Naive thymus-derived CD4-positive, alpha-beta T cell (primary cell): ENCODE results near the gene CFAP65. TPM values are rescaled to one million over a fixed set of nuclear protein-coding genes. Genes with fewer than 3 reads are reported as not detected.
A peak's percentile ranks its signal among the peaks of the same experiment; 100 is the strongest.

ENCODE experiments used
- ATAC-seq: fragments of 150-1000 bp; cut with Tn5 transposase; 2 replicates; pipeline ENCODE4 v1.10.0; 2021; ENCODE audit warnings: mild to moderate bottlenecking, moderate library complexity
- CTCF ChIA-PET: fragments of 350-600 bp; sonication (Branson Sonifier 250); formaldehyde crosslinking; loops from one replicate; lab custom pipeline; 2021; ENCODE audit warnings: antibody characterized with exemption; lab: Charles Lee
- POLR2A ChIA-PET: fragments of 350-600 bp; sonication (Branson Sonifier 250); formaldehyde crosslinking; loops from one replicate; lab custom pipeline; 2021; ENCODE audit warnings: antibody characterized with exemption, inconsistent platforms; lab: Charles Lee
- DNase-seq, 9 donors: peaks; one replicate each; pipeline versions ENCODE4 v3.0.0 to v3.0.0-alpha.2; 2020 to 2022; ENCODE audit warnings: mixed read lengths in 1 of 9
- H3K27ac ChIP-seq: one replicate; pipeline ENCODE4 v1.7.0; 2013; ENCODE audit warnings: mild to moderate bottlenecking, low read depth, low read length, moderate library complexity
- H3K27me3 ChIP-seq, 2 donors: one replicate each; pipeline ENCODE4 v1.7.0; 2013; ENCODE audit warnings: low read length in 2 of 2, mild to moderate bottlenecking in 2 of 2, moderate library complexity in 2 of 2; ENCODE audit not compliant: control insufficient read depth in 2 of 2, insufficient read depth in 2 of 2
- H3K36me3 ChIP-seq, 3 experiments: 1 replicate in 2 of 3; 2 replicates in 1 of 3; pipeline ENCODE4 v1.7.0; 2013; ENCODE audit warnings: low read length in 3 of 3, mild to moderate bottlenecking in 3 of 3, moderate library complexity in 1 of 3; ENCODE audit not compliant: insufficient read depth in 3 of 3, control insufficient read depth in 2 of 3
- H3K4me1 ChIP-seq, 2 donors: one replicate each; pipeline ENCODE4 v1.7.0; 2013; ENCODE audit warnings: low read length in 2 of 2, mild to moderate bottlenecking in 2 of 2, moderate library complexity in 1 of 2; ENCODE audit not compliant: control insufficient read depth in 2 of 2, insufficient read depth in 2 of 2
- H3K4me3 ChIP-seq: 2 replicates; pipeline ENCODE4 v1.7.0; 2013; ENCODE audit warnings: mild to moderate bottlenecking, low read length
- H3K9me3 ChIP-seq, 3 experiments: 1 replicate in 2 of 3; 2 replicates in 1 of 3; pipeline ENCODE4 v1.7.0; 2013; ENCODE audit warnings: low read length in 3 of 3; ENCODE audit not compliant: control insufficient read depth in 2 of 3
- H3K27ac Mint-ChIP-seq, 9 donors: one replicate each; pipeline ENCODE4 v1.8.0; 2020 to 2022; ENCODE audit warnings: mixed read lengths in 9 of 9, mild to moderate bottlenecking in 8 of 9, moderate library complexity in 5 of 9, inconsistent platforms in 2 of 9
- H3K27me3 Mint-ChIP-seq, 5 donors: one replicate each; pipeline ENCODE4 v1.8.0; 2021 to 2022; ENCODE audit warnings: mixed read lengths in 5 of 5, mild to moderate bottlenecking in 1 of 5
- H3K36me3 Mint-ChIP-seq, 5 donors: one replicate each; pipeline ENCODE4 v1.8.0; 2020 to 2022; ENCODE audit warnings: mixed read lengths in 5 of 5, mild to moderate bottlenecking in 3 of 5, inconsistent platforms in 1 of 5
- H3K4me1 Mint-ChIP-seq, 7 donors: one replicate each; pipeline ENCODE4 v1.8.0; 2020 to 2022; ENCODE audit warnings: mixed read lengths in 7 of 7, mild to moderate bottlenecking in 3 of 7, inconsistent platforms in 1 of 7
- H3K4me3 Mint-ChIP-seq, 10 donors: one replicate each; pipeline ENCODE4 v1.8.0; 2020 to 2022; ENCODE audit warnings: mild to moderate bottlenecking in 10 of 10, mixed read lengths in 10 of 10, moderate library complexity in 6 of 10, inconsistent platforms in 2 of 10
- H3K9me3 Mint-ChIP-seq, 11 donors: one replicate each; pipeline ENCODE4 v1.8.0; 2020 to 2022; ENCODE audit warnings: mixed read lengths in 11 of 11, mild to moderate bottlenecking in 4 of 11, inconsistent platforms in 1 of 11, moderate library complexity in 1 of 11
- intact Hi-C, 2 donors: fragments of 100-400 bp; cut with micrococcal nuclease; formaldehyde crosslinking; loops; one replicate each; pipeline ENCODE4 v1.15.1; 2023
- polyA plus RNA-seq, 2 donors: library from polyadenylated mRNA; unstranded; fragments of 300-500 nt; fragmentation: Illumina TruSeq; gene quantifications; one replicate each; pipeline ENCODE4 v1.2.3, GENCODE V29; 2021
- total RNA-seq, 6 experiments: library from RNA in 5 of 6; stranded (reverse) in 5 of 6; gene quantifications; 1 replicate in 5 of 6; 2 replicates in 1 of 6; pipeline ENCODE4 v1.2.3 and lab custom pipeline; 2021 to 2026

Gene CFAP65
- total RNA-seq, result not detected
- not detected for polyA plus RNA-seq
- not detected for total RNA-seq (lab: John Stamatoyannopoulos, UW)

DNA sequence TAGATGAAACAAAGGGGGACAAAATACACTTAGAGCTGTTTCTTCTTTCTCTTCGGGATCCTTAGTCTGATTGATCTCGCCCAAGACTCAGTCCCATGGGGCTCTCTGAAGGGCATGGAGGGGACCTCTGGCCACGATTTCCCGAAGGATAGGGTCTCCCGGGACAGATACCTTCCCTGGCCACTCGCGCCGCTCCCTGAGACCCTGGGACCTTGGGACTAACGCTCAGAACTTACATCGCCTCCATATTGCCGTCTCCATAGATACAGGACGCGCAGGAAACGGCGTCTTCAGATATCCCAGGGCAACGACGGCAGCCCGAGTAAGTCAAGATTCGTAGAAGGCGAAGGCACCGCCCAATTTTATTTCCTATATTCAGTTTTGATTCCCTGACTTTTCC is at the start of gene CFAP65:
Gene CFAP65, minus strand, starts transcription at position 265 of the 400 bp plus-strand sequence. CDS start 2,468 bp downstream, outside the sequence.
- H3K9me3 Mint-ChIP-seq, result peaks cover 0 to 6% (median 0%) of the 10 kb centered on the region in 11 donors
- peaks cover 5 to 16% (median 11%) of the 10 kb centered on the region in 7 donors for H3K4me1 Mint-ChIP-seq
- Histone ChIP-seq H3K27me3 (peaks cover 0 to 12% of the 10 kb centered on the region in 2 donors), H3K4me3 (no peak within 1 kb of the TSS), H3K9me3 (peaks cover 0 to 5% (median 0%) of the 10 kb centered on the region in 3 experiments), H3K4me1 (peaks cover 0 to 7% of the 10 kb centered on the region in 2 donors), H3K27ac (no peak within 1 kb of the TSS), H3K36me3 (no peaks in the 10 kb centered on the region)
- ATAC-seq (peak; percentile 44), DNase-seq (peak in 4 of 9 donors; percentile 25 to 45 (median 30))
- ChIA-PET CTCF (interaction anchor here (1.4 to 1.7 kb wide), 2 partner anchors 11 to 17 kb away, joined by 3 to 6 read pairs; no protein-coding TSS in a partner anchor), POLR2A (no interaction called here)
- intact Hi-C loops, result no loop called here
- peak within 1 kb of the TSS in 9 of 10 donors; percentile 28 to 83 (median 70) for H3K4me3 Mint-ChIP-seq
- peaks cover 54 to 78% (median 72%) of the 10 kb centered on the region in 5 donors for H3K27me3 Mint-ChIP-seq
- H3K36me3 Mint-ChIP-seq, result no peaks in the 10 kb centered on the region
- no peak within 1 kb of the TSS for H3K27ac Mint-ChIP-seq

- H3K27me3 ChIP-seq, result no peaks in the 10 kb centered on the region
- H3K4me3 ChIP-seq, result no peak overlapping the region
- H3K36me3 Mint-ChIP-seq, result peaks cover 0 to 35% (median 12%) of the 10 kb centered on the region in 5 donors
- peaks cover 0 to 13% (median 5%) of the 10 kb centered on the region in 3 experiments for H3K36me3 ChIP-seq
- POLR2A ChIA-PET, result interaction anchor here (0.6 kb wide), 1 partner anchor 60 kb away, joined by 4 read pairs; no protein-coding TSS in a partner anchor
- no peaks in the 10 kb centered on the region for H3K4me1 ChIP-seq
- CTCF ChIA-PET, result interaction anchor here (0.6 kb wide), 1 partner anchor 607 kb away, joined by 3 read pairs; no protein-coding TSS in a partner anchor
- no peak overlapping the region for H3K4me3 Mint-ChIP-seq
- peaks cover under 1 to 16% (median 4%) of the 10 kb centered on the region in 7 donors for H3K4me1 Mint-ChIP-seq
- no peaks in the 10 kb centered on the region for H3K9me3 ChIP-seq
- no peaks in the 10 kb centered on the region for H3K27me3 Mint-ChIP-seq
- ATAC-seq, result no peak
- no peak for DNase-seq
- H3K9me3 Mint-ChIP-seq, result no peaks in the 10 kb centered on the region
- H3K27ac ChIP-seq, result no peak overlapping the region
- no peak overlapping the region for H3K27ac Mint-ChIP-seq
- intact Hi-C loops, result no loop called here
These were observed 49.4 kb upstream of the CFAP65 start for GRCh38 chr2:219090436-219091299.

GRCh38 chr2:219089330-219089729 is 48.0 kb upstream of the CFAP65 start:
- Mint-ChIP-seq H3K36me3 (peaks cover 0 to 35% (median 12%) of the 10 kb centered on the region in 5 donors), H3K27ac (no peak overlapping the region), H3K4me1 (peaks cover 9 to 18% (median 11%) of the 10 kb centered on the region in 7 donors), H3K9me3 (no peaks in the 10 kb centered on the region), H3K4me3 (no peak overlapping the region), H3K27me3 (no peaks in the 10 kb centered on the region)
- no peak overlapping the region for H3K27ac ChIP-seq
- no peak for DNase-seq
- ChIA-PET CTCF (no interaction called here), POLR2A (no interaction called here)
- H3K36me3 ChIP-seq, result peaks cover 0 to 6% (median 5%) of the 10 kb centered on the region in 3 experiments
- intact Hi-C loops, result no loop called here
- no peaks in the 10 kb centered on the region for H3K4me1 ChIP-seq
- no peaks in the 10 kb centered on the region for H3K27me3 ChIP-seq
- no peaks in the 10 kb centered on the region for H3K9me3 ChIP-seq
- ATAC-seq, result no peak
- no peak overlapping the region for H3K4me3 ChIP-seq

GRCh38 chr2:219087848-219088247 is 46.5 kb upstream of the CFAP65 start:
- ChIA-PET CTCF (no interaction called here), POLR2A (no interaction called here)
- DNase-seq (no peak), ATAC-seq (no peak)
- Histone ChIP-seq H3K27me3 (no peaks in the 10 kb centered on the region), H3K4me1 (no peaks in the 10 kb centered on the region), H3K36me3 (peaks cover 0 to 5% (median 0%) of the 10 kb centered on the region in 3 experiments), H3K27ac (no peak overlapping the region), H3K4me3 (no peak overlapping the region), H3K9me3 (no peaks in the 10 kb centered on the region)
- H3K36me3 Mint-ChIP-seq, result peaks cover 0 to 25% (median 11%) of the 10 kb centered on the region in 5 donors
- no peak overlapping the region for H3K27ac Mint-ChIP-seq
- H3K27me3 Mint-ChIP-seq, result no peaks in the 10 kb centered on the region
- H3K9me3 Mint-ChIP-seq, result no peaks in the 10 kb centered on the region
- H3K4me1 Mint-ChIP-seq, result peaks cover 9 to 18% (median 11%) of the 10 kb centered on the region in 7 donors
- intact Hi-C loops, result no loop called here
- H3K4me3 Mint-ChIP-seq, result no peak overlapping the region

GRCh38 chr2:219087361-219087760 is 46.0 kb upstream of the CFAP65 start:
- no peaks in the 10 kb centered on the region for H3K9me3 Mint-ChIP-seq
- H3K27ac ChIP-seq, result no peak overlapping the region
- no peaks in the 10 kb centered on the region for H3K27me3 ChIP-seq
- DNase-seq (no peak), ATAC-seq (no peak)
- H3K9me3 ChIP-seq, result no peaks in the 10 kb centered on the region
- H3K36me3 ChIP-seq, result peaks cover 0 to 5% (median 0%) of the 10 kb centered on the region in 3 experiments
- ChIA-PET CTCF (no interaction called here), POLR2A (interaction anchor here (0.6 kb wide), 1 partner anchor 22 kb away, joined by 4 read pairs; no protein-coding TSS in a partner anchor)
- peaks cover 0 to 24% (median 13%) of the 10 kb centered on the region in 5 donors for H3K36me3 Mint-ChIP-seq
- peaks cover 9 to 18% (median 11%) of the 10 kb centered on the region in 7 donors for H3K4me1 Mint-ChIP-seq
- H3K27ac Mint-ChIP-seq, result no peak overlapping the region
- no peaks in the 10 kb centered on the region for H3K4me1 ChIP-seq
- no peaks in the 10 kb centered on the region for H3K27me3 Mint-ChIP-seq
- H3K4me3 Mint-ChIP-seq, result no peak overlapping the region
- H3K4me3 ChIP-seq, result no peak overlapping the region
- intact Hi-C loops, result no loop called here

- ChIA-PET POLR2A (no interaction called here), CTCF (no interaction called here)
- peak; percentile 41 for ATAC-seq
- DNase-seq, result no peak
- Mint-ChIP-seq H3K9me3 (no peaks in the 10 kb centered on the region), H3K36me3 (peaks cover 0 to 24% (median 13%) of the 10 kb centered on the region in 5 donors), H3K27me3 (no peaks in the 10 kb centered on the region), H3K4me1 (peaks cover 9 to 18% (median 11%) of the 10 kb centered on the region in 7 donors), H3K4me3 (no peak overlapping the region), H3K27ac (peak overlapping the region in 1 of 9 donors; percentile 8)
- intact Hi-C loops, result no loop called here
- Histone ChIP-seq H3K27me3 (no peaks in the 10 kb centered on the region), H3K4me3 (no peak overlapping the region), H3K36me3 (peaks cover 0 to 5% (median 0%) of the 10 kb centered on the region in 3 experiments), H3K9me3 (no peaks in the 10 kb centered on the region), H3K27ac (no peak overlapping the region), H3K4me1 (no peaks in the 10 kb centered on the region)
These were observed 44.9 kb upstream of the CFAP65 start for GRCh38 chr2:219086196-219086595.
